Mesothelial cell of epicardium (in vitro differentiated cells): ENCODE results near the gene HBS1L. TPM values are rescaled to one million over a fixed set of nuclear protein-coding genes. Genes with fewer than 3 reads are reported as not detected.
"Not testable (repeated sequence)": the region's sequence is repeated elsewhere in the genome, so short reads cannot be mapped to it uniquely, and the experiment has no call there.

Experiments used
- DNase-seq, 2 experiments: peaks; one replicate each; pipeline ENCODE4 v3.0.0; 2021; ENCODE audit warnings: low spot score in 2 of 2; ENCODE audit not compliant: unreplicated experiment in 2 of 2
- H3K27ac Mint-ChIP-seq: 2 replicates; pipeline ENCODE4 v1.8.0; 2021; ENCODE audit warnings: mixed read lengths
- H3K27me3 Mint-ChIP-seq: 2 replicates; pipeline ENCODE4 v1.8.0; 2021; ENCODE audit warnings: low read depth, mixed read lengths
- H3K36me3 Mint-ChIP-seq: 2 replicates; pipeline ENCODE4 v1.8.0; 2021; ENCODE audit warnings: mixed read lengths
- H3K4me1 Mint-ChIP-seq: 2 replicates; pipeline ENCODE4 v1.8.0; 2021; ENCODE audit warnings: mixed read lengths
- H3K4me3 Mint-ChIP-seq: 2 replicates; pipeline ENCODE4 v1.8.0; 2021; ENCODE audit warnings: mild to moderate bottlenecking, moderate library complexity, mixed read lengths
- H3K9me3 Mint-ChIP-seq: 2 replicates; pipeline ENCODE4 v1.8.0; 2021; ENCODE audit warnings: mixed read lengths
- total RNA-seq: library from RNA; stranded (reverse); gene quantifications from 3 replicates; pipeline ENCODE4 v1.2.1, GENCODE V29; 2021
- TF ChIP-seq, protein P1 (sequence below): fragments of 200-600 bp; sonication (generic); IDR thresholded peaks from one replicate; pipeline ENCODE4 v1.5.0; 2021; ENCODE audit warnings: antibody characterized with exemption; ENCODE audit not compliant: unreplicated experiment

HBS1L gene
- total RNA-seq, 1 donor from 2014 or later = 75.7 TPM

- no peak overlapping the region for H3K4me3 Mint-ChIP-seq
- H3K27me3 Mint-ChIP-seq = peaks cover 2% of the 10 kb centered on the region
- H3K9me3 Mint-ChIP-seq = no peaks in the 10 kb centered on the region
- TF ChIP-seq, protein P1, sequence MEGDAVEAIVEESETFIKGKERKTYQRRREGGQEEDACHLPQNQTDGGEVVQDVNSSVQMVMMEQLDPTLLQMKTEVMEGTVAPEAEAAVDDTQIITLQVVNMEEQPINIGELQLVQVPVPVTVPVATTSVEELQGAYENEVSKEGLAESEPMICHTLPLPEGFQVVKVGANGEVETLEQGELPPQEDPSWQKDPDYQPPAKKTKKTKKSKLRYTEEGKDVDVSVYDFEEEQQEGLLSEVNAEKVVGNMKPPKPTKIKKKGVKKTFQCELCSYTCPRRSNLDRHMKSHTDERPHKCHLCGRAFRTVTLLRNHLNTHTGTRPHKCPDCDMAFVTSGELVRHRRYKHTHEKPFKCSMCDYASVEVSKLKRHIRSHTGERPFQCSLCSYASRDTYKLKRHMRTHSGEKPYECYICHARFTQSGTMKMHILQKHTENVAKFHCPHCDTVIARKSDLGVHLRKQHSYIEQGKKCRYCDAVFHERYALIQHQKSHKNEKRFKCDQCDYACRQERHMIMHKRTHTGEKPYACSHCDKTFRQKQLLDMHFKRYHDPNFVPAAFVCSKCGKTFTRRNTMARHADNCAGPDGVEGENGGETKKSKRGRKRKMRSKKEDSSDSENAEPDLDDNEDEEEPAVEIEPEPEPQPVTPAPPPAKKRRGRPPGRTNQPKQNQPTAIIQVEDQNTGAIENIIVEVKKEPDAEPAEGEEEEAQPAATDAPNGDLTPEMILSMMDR = no peak
- no peak for DNase-seq
- no peak overlapping the region for H3K27ac Mint-ChIP-seq
- H3K36me3 Mint-ChIP-seq = no peaks in the 10 kb centered on the region
- no peaks in the 10 kb centered on the region for H3K4me1 Mint-ChIP-seq
Measured at GRCh38 chr6:135066397-135066796, 11.8 kb upstream of the HBS1L start.

DNA sequence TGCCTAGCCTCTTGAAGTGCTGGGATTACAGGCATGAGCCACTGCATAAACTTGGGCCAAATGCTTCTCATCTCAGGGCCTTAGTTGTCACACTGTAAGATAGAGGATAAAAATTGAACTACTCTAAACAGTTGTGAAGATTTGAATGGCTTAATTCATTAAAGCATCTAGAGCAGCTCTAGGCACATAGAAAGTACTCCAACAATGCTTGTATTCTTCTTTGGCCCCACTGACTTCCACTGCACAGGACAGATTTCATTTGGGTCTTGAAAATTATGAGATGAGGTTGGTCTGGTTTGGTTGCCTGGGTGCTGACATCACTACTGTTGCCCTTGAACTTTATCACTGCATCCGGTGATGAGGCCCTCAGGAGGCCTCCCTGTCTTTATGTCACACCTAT lies 10.0 kb upstream of the HBS1L start:
- Mint-ChIP-seq H3K9me3 (no peaks in the 10 kb centered on the region), H3K27me3 (peaks cover 11% of the 10 kb centered on the region), H3K36me3 (no peaks in the 10 kb centered on the region), H3K27ac (no peak overlapping the region), H3K4me1 (no peaks in the 10 kb centered on the region), H3K4me3 (no peak overlapping the region)
- TF ChIP-seq, protein P1 = no peak
- no peak for DNase-seq

DNA sequence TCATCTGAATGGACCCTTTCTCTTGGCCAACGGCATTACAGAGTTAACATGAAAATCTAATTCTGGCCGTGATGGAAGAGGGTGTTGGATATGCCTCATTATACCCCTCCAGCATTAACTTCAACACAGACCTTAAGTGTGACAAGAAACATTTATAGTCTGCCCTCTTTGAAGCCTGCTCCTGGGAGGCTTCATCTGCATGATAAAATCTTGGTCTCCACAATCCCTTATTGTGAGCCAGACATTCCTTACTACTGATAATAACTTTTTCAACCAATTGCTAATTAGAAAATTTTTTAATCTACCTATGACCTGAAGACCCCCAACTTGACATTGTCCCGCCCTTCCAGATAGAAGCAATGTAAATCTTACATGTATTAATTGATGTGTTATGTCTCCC lies 9.3 kb upstream of the HBS1L start:
- H3K27ac Mint-ChIP-seq = no peak overlapping the region
- no peaks in the 10 kb centered on the region for H3K36me3 Mint-ChIP-seq
- no peak for DNase-seq
- peaks cover 16% of the 10 kb centered on the region for H3K27me3 Mint-ChIP-seq
- H3K4me1 Mint-ChIP-seq = no peaks in the 10 kb centered on the region
- no peak overlapping the region for H3K4me3 Mint-ChIP-seq
- TF ChIP-seq, protein P1 = no peak
- H3K9me3 Mint-ChIP-seq = no peaks in the 10 kb centered on the region

GRCh38 chr6:135062735-135063134 lies 8.1 kb upstream of the HBS1L start:
- TF ChIP-seq, protein P1 = no peak
- Mint-ChIP-seq H3K27ac (no peak overlapping the region), H3K27me3 (peaks cover 16% of the 10 kb centered on the region)

DNA sequence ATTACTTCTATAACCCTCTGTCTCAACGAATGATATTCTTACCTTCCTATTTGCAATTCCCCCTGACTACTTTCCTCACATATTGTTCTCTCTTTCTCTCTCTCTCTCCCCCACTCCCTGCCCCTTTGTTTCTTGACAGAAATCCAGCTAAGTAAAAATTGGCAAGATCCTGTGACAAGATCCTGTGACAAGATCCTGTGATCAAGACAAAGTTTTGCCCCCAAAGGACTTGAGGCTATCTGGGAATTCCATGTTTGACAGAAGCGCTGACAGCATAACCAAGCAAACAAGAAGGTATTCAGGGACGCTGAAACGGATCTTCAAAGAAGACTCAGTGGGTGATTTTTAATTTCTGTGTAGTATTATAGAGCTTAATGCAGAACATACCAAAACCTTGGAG lies 5.5 kb upstream of the HBS1L start:
- no peak for DNase-seq
- no peaks in the 10 kb centered on the region for H3K4me1 Mint-ChIP-seq
- no peak overlapping the region for H3K4me3 Mint-ChIP-seq
- peaks cover 14% of the 10 kb centered on the region for H3K27me3 Mint-ChIP-seq
- no peaks in the 10 kb centered on the region for H3K36me3 Mint-ChIP-seq
- H3K27ac Mint-ChIP-seq = no peak overlapping the region
- TF ChIP-seq, protein P1 = no peak
- H3K9me3 Mint-ChIP-seq = no peaks in the 10 kb centered on the region

More at GRCh38 chr6:135062735-135063134, 8.1 kb upstream of the HBS1L start:
- no peak for DNase-seq
- no peaks in the 10 kb centered on the region for H3K36me3 Mint-ChIP-seq
- no peaks in the 10 kb centered on the region for H3K4me1 Mint-ChIP-seq
- H3K4me3 Mint-ChIP-seq = no peak overlapping the region
- H3K9me3 Mint-ChIP-seq = no peaks in the 10 kb centered on the region

DNA sequence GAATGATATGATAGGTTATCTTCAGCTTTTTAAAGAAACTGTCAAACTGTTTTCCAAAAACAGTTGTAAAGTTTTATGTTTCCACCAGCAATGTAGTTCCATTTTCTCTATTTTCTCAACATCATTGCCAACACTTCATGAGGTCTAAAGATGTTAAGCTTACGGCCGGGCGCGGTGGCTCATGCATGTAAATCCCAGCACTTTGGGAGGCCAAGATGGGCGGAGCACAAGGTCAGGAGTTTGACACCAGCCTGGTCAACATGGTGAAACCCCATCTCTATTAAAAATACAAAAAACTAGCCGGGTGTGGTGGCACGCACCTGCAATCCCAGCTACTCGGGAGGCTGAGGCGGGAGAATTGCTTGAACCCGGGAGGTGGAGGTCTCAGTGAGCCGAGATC lies 3.7 kb upstream of the HBS1L start:
- H3K9me3 Mint-ChIP-seq, DNase-seq, H3K27ac Mint-ChIP-seq, H3K36me3 Mint-ChIP-seq, H3K4me3 Mint-ChIP-seq: not testable (repeated sequence)
- Mint-ChIP-seq H3K27me3 (peaks cover 14% of the 10 kb centered on the region), H3K4me1 (peaks cover 14% of the 10 kb centered on the region)
